SU-DHL-6 (cell line): ENCODE data around the gene DLK1.

Experiments
- H2AFZ ChIP-seq: fragments of 200-600 bp; sonication (generic); 2 replicates; pipeline ENCODE4 v1.6.1; 2014; ENCODE audit warnings: low read depth, mild to moderate bottlenecking, moderate library complexity, mixed read lengths, antibody characterized with exemption, low read length; ENCODE audit not compliant: severe bottlenecking
- H3F3A ChIP-seq: fragments of 200-600 bp; shearing (Covaris generic); 2 replicates; pipeline ENCODE4 v1.6.0; 2016; ENCODE audit warnings: antibody characterized with exemption, mild to moderate bottlenecking; ENCODE audit not compliant: insufficient read depth
- H3K27ac ChIP-seq: fragments of 200-600 bp; sonication (generic); 2 replicates; pipeline ENCODE4 v1.5.1; 2016; ENCODE audit warnings: low read depth, mild to moderate bottlenecking, low read length, moderate library complexity, mixed read lengths
- H3K27me3 ChIP-seq: fragments of 200-600 bp; sonication (generic), shearing (Covaris generic); 2 replicates; pipeline ENCODE4 v1.6.0; 2014; ENCODE audit warnings: mild to moderate bottlenecking, low read length
- H3K36me3 ChIP-seq: fragments of 200-600 bp; sonication (generic); 2 replicates; pipeline ENCODE4 v1.6.1; 2014; ENCODE audit warnings: mild to moderate bottlenecking, low read length, mixed read lengths
- H3K4me2 ChIP-seq: fragments of 300-600, 200-600 bp; shearing (Covaris generic), sonication (generic); 2 replicates; pipeline ENCODE4 v1.6.0; 2014; ENCODE audit warnings: low read length, low read depth, mild to moderate bottlenecking; ENCODE audit not compliant: poor library complexity, severe bottlenecking
- H3K4me3 ChIP-seq: fragments of 200-600 bp; sonication (generic); 2 replicates; pipeline ENCODE4 v1.5.1; 2014; ENCODE audit warnings: antibody characterized with exemption, low read length, mild to moderate bottlenecking, mixed read lengths; ENCODE audit not compliant: insufficient read depth, poor library complexity, severe bottlenecking
- H3K79me2 ChIP-seq: fragments of 200-600 bp; sonication (generic); 2 replicates; pipeline ENCODE4 v1.6.1; 2014; ENCODE audit warnings: mild to moderate bottlenecking, low read length, moderate library complexity; ENCODE audit not compliant: insufficient read depth
- H3K9ac ChIP-seq: fragments of 200-600 bp; sonication (generic); 2 replicates; pipeline ENCODE4 v1.7.0; 2014; ENCODE audit warnings: mild to moderate bottlenecking, low read length
- H3K9me2 ChIP-seq: fragments of 200-600 bp; sonication (generic); replicated peaks from 2 replicates; pipeline ENCODE4 v1.6.1; 2014; ENCODE audit warnings: low read length; ENCODE audit not compliant: insufficient read depth
- H3K9me3 ChIP-seq: fragments of 200-600 bp; sonication (generic); 2 replicates; pipeline ENCODE4 v1.6.1; 2014; ENCODE audit warnings: low read length, mixed read lengths; ENCODE audit not compliant: insufficient read depth
- H4K20me1 ChIP-seq: fragments of 200-600 bp; sonication (generic); 2 replicates; pipeline ENCODE4 v1.6.1; 2014; ENCODE audit warnings: low read depth, mild to moderate bottlenecking, antibody characterized with exemption, low read length, moderate library complexity, mixed read lengths
- CTCF ChIP-seq: fragments of 200-600 bp; sonication (generic); IDR thresholded peaks from one replicate; pipeline ENCODE4 v1.5.1; 2017; ENCODE audit warnings: antibody characterized with exemption, mild to moderate bottlenecking, low read length, moderate library complexity; ENCODE audit not compliant: insufficient read depth, poor library complexity, severe bottlenecking
- EZH2phosphoT487 ChIP-seq: fragments of 200-600 bp; sonication (generic), shearing (Covaris generic); conservative IDR thresholded peaks from 2 replicates; pipeline ENCODE4 v1.6.1; 2018; ENCODE audit warnings: mild to moderate bottlenecking, antibody characterized with exemption, low read length, moderate library complexity, mixed read lengths

Gene DLK1

GRCh38 chr14:100713705-100714104 is 13.0 kb upstream of the DLK1 start:
- Histone ChIP-seq H3K79me2 (no peaks in the 10 kb centered on the region), H3K27ac (no peak overlapping the region), H2AFZ (no peak overlapping the region), H3K9ac (no peak overlapping the region), H3K27me3 (no peaks in the 10 kb centered on the region), H3F3A (no peaks in the 10 kb centered on the region), H4K20me1 (no peaks in the 10 kb centered on the region), H3K36me3 (no peaks in the 10 kb centered on the region), H3K9me2 (no peaks in the 10 kb centered on the region), H3K4me3 (no peak overlapping the region), H3K4me2 (no peak overlapping the region), H3K9me3 (no peaks in the 10 kb centered on the region)
- TF ChIP-seq EZH2phosphoT487 (no peak), CTCF (no peak)

- Histone ChIP-seq H2AFZ (no peak overlapping the region), H3K27me3 (no peaks in the 10 kb centered on the region)
- TF ChIP-seq EZH2phosphoT487 = no peak
- TF ChIP-seq CTCF = no peak
Observed at GRCh38 chr14:100714258-100714892, 12.3 kb upstream of the DLK1 start.

GRCh38 chr14:100715332-100715731 is 11.4 kb upstream of the DLK1 start:
- no peaks in the 10 kb centered on the region for H3K36me3 ChIP-seq
- H4K20me1 ChIP-seq = no peaks in the 10 kb centered on the region
- TF ChIP-seq CTCF (no peak), EZH2phosphoT487 (no peak)
- no peak overlapping the region for H2AFZ ChIP-seq
- no peaks in the 10 kb centered on the region for H3K79me2 ChIP-seq
- no peak overlapping the region for H3K4me2 ChIP-seq
- H3K27ac ChIP-seq = no peak overlapping the region
- no peaks in the 10 kb centered on the region for H3K9me3 ChIP-seq
- H3K9ac ChIP-seq = no peak overlapping the region
- no peaks in the 10 kb centered on the region for H3K9me2 ChIP-seq
- no peaks in the 10 kb centered on the region for H3F3A ChIP-seq
- no peaks in the 10 kb centered on the region for H3K27me3 ChIP-seq
- H3K4me3 ChIP-seq = no peak overlapping the region

More at GRCh38 chr14:100714258-100714892, 12.3 kb upstream of the DLK1 start:
- Histone ChIP-seq H3K27ac (no peak overlapping the region), H3K9ac (no peak overlapping the region), H3F3A (no peaks in the 10 kb centered on the region), H3K4me2 (no peak overlapping the region), H4K20me1 (no peaks in the 10 kb centered on the region), H3K79me2 (no peaks in the 10 kb centered on the region), H3K9me2 (no peaks in the 10 kb centered on the region), H3K9me3 (no peaks in the 10 kb centered on the region), H3K36me3 (no peaks in the 10 kb centered on the region), H3K4me3 (no peak overlapping the region)
